Measurements from ENCODE around the gene PIK3C2G. TPM values are rescaled to one million over a fixed set of nuclear protein-coding genes. Genes with fewer than 3 reads are reported as not detected.
A peak's percentile ranks its signal among the peaks of the same experiment; 100 is the strongest.

Gene PIK3C2G
- total RNA-seq, 1 donor from 2014 or later: not detected

DNA sequence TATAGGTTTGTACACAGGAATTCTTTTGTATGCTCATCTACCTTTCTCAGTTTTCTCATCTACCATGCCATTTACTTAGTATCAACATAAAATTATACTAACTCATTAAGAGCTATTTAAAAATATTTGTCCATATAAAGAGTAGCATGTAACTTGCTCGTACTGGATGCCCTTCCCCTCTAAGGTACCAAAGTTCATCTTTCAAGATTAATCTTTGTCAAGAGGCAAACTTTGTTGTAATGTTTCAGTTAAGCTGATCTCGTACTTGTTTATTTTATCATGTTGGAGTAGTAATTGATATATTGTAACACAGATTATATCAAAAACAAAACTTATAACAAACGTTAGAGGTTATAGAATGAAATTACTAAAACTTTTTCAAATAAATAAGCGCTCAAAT, 128.5 kb downstream of the PIK3C2G start:
- no peak overlapping the region for H3K27ac Mint-ChIP-seq (ENCODE audit: unreplicated experiment)
- TF ChIP-seq, protein P1, sequence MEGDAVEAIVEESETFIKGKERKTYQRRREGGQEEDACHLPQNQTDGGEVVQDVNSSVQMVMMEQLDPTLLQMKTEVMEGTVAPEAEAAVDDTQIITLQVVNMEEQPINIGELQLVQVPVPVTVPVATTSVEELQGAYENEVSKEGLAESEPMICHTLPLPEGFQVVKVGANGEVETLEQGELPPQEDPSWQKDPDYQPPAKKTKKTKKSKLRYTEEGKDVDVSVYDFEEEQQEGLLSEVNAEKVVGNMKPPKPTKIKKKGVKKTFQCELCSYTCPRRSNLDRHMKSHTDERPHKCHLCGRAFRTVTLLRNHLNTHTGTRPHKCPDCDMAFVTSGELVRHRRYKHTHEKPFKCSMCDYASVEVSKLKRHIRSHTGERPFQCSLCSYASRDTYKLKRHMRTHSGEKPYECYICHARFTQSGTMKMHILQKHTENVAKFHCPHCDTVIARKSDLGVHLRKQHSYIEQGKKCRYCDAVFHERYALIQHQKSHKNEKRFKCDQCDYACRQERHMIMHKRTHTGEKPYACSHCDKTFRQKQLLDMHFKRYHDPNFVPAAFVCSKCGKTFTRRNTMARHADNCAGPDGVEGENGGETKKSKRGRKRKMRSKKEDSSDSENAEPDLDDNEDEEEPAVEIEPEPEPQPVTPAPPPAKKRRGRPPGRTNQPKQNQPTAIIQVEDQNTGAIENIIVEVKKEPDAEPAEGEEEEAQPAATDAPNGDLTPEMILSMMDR (IDR thresholded peaks at IDR 0.05): no peak
- H3K36me3 Mint-ChIP-seq (ENCODE audit: low read depth): no peaks in the 10 kb centered on the region
- no peaks in the 10 kb centered on the region for H3K4me1 Mint-ChIP-seq (ENCODE audit: low read depth)
- no peak overlapping the region for H3K4me3 Mint-ChIP-seq (ENCODE audit: unreplicated experiment)
- H3K9me3 Mint-ChIP-seq (ENCODE audit: low read depth): peaks cover 4% of the 10 kb centered on the region
- H3K27me3 Mint-ChIP-seq (ENCODE audit: low read depth): no peaks in the 10 kb centered on the region
- DNase-seq (ENCODE audit: low spot score): no peak

GRCh38 chr12:18391151-18391550, 129.8 kb downstream of the PIK3C2G start:
- Mint-ChIP-seq H3K4me1 (ENCODE audit: low read depth) (no peaks in the 10 kb centered on the region), H3K9me3 (ENCODE audit: low read depth) (peaks cover 4% of the 10 kb centered on the region), H3K27ac (ENCODE audit: unreplicated experiment) (no peak overlapping the region), H3K27me3 (ENCODE audit: low read depth) (no peaks in the 10 kb centered on the region), H3K4me3 (ENCODE audit: unreplicated experiment) (no peak overlapping the region), H3K36me3 (ENCODE audit: low read depth) (no peaks in the 10 kb centered on the region)
- TF ChIP-seq, protein P1 (IDR thresholded peaks at IDR 0.05): no peak
- no peak for DNase-seq (ENCODE audit: low spot score)

DNA sequence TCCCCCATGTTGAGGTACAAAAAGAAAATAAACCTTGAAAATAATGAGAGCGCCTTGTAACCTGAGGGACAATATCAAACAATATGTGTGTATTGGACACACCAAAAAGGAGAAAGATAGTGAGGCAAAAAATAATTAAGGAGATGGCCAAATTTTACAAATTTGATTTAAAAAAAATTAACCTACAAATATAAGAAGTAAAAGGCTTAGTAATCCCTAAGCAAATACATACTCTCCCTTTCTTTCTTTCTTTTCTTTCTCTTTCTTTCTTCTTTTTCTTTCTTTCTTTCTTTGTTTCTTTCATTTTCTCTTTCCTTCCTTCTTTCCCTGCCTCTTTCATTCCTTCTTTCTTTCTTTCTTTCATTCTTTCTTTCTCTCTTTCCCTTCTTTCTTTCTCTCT, 133.4 kb downstream of the PIK3C2G start:
- no peaks in the 10 kb centered on the region for H3K27me3 Mint-ChIP-seq (ENCODE audit: low read depth)
- DNase-seq (ENCODE audit: low spot score): no peak
- H3K9me3 Mint-ChIP-seq (ENCODE audit: low read depth): peaks cover 4% of the 10 kb centered on the region
- peak overlapping the region; percentile 57 for H3K27ac Mint-ChIP-seq (ENCODE audit: unreplicated experiment)
- no peaks in the 10 kb centered on the region for H3K4me1 Mint-ChIP-seq (ENCODE audit: low read depth)
- H3K36me3 Mint-ChIP-seq (ENCODE audit: low read depth): no peaks in the 10 kb centered on the region
- H3K4me3 Mint-ChIP-seq (ENCODE audit: unreplicated experiment): no peak overlapping the region
- TF ChIP-seq, protein P1 (IDR thresholded peaks at IDR 0.05): no peak

- Mint-ChIP-seq H3K4me3 (ENCODE audit: unreplicated experiment) (no peak overlapping the region), H3K36me3 (ENCODE audit: low read depth) (no peaks in the 10 kb centered on the region), H3K27me3 (ENCODE audit: low read depth) (no peaks in the 10 kb centered on the region), H3K27ac (ENCODE audit: unreplicated experiment) (no peak overlapping the region), H3K4me1 (ENCODE audit: low read depth) (peaks cover 9% of the 10 kb centered on the region), H3K9me3 (ENCODE audit: low read depth) (peaks cover 4% of the 10 kb centered on the region)
- TF ChIP-seq, protein P1 (IDR thresholded peaks at IDR 0.05): no peak
- no peak for DNase-seq (ENCODE audit: low spot score)
Measured at GRCh38 chr12:18400186-18400585, 138.9 kb downstream of the PIK3C2G start.

DNA sequence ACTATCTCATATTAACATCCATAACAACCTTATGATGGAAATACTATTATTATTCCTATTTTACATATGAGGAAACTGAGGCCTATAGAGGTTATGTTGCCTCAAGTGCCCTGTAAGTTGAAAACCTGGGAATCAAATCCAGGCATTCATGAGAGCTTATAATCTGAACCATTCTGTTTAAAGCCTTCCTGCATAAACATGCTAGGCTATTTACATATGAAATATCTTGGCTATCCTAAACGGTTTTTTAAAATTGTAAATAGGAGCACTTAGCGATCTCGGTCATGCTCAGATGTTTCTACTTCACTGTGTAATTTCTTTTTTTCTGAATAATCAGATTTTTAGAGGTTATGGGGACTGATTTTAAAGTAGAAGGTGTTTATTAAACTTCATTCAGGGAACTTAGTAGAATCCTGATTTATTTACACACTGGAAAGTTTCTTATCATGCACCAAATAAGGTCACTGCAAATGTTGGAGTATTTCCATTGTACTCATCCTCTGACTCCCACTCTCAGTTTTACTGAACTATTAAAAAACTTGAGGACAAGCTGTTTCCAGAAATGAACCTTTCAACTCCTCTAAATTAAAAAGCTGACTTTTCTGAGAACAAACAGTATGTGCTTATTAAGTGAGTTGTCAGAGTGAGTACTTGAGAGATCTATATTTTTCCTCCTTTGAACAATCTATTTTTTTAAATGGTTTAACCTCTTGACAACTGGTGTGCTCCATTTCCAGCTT, 141.7 kb downstream of the PIK3C2G start:
- peaks cover 9% of the 10 kb centered on the region for H3K4me1 Mint-ChIP-seq (ENCODE audit: low read depth)
- H3K4me3 Mint-ChIP-seq (ENCODE audit: unreplicated experiment): no peak overlapping the region
- DNase-seq (ENCODE audit: low spot score): no peak
- peaks cover 5% of the 10 kb centered on the region for H3K9me3 Mint-ChIP-seq (ENCODE audit: low read depth)
- H3K27ac Mint-ChIP-seq (ENCODE audit: unreplicated experiment): no peak overlapping the region
- H3K27me3 Mint-ChIP-seq (ENCODE audit: low read depth): no peaks in the 10 kb centered on the region
- TF ChIP-seq, protein P1 (IDR thresholded peaks at IDR 0.05): no peak
- H3K36me3 Mint-ChIP-seq (ENCODE audit: low read depth): peaks cover 2% of the 10 kb centered on the region
